GM23248 (cell line): ENCODE measurements around the gene ANXA6.

Experiments
- EZH2 ChIP-seq: fragments of 200-600 bp; sonication (generic); IDR thresholded peaks from 2 replicates; pipeline ENCODE4 v1.6.1; 2018; ENCODE audit warnings: antibody characterized with exemption, mild to moderate bottlenecking; ENCODE audit not compliant: insufficient read depth, poor library complexity, severe bottlenecking
- EZH2phosphoT487 ChIP-seq: fragments of 200-600 bp; sonication (generic); IDR thresholded peaks from 2 replicates; pipeline ENCODE4 v1.6.1; 2018; ENCODE audit warnings: antibody characterized with exemption, moderate library complexity, mild to moderate bottlenecking, low read depth; ENCODE audit not compliant: insufficient read depth

DNA sequence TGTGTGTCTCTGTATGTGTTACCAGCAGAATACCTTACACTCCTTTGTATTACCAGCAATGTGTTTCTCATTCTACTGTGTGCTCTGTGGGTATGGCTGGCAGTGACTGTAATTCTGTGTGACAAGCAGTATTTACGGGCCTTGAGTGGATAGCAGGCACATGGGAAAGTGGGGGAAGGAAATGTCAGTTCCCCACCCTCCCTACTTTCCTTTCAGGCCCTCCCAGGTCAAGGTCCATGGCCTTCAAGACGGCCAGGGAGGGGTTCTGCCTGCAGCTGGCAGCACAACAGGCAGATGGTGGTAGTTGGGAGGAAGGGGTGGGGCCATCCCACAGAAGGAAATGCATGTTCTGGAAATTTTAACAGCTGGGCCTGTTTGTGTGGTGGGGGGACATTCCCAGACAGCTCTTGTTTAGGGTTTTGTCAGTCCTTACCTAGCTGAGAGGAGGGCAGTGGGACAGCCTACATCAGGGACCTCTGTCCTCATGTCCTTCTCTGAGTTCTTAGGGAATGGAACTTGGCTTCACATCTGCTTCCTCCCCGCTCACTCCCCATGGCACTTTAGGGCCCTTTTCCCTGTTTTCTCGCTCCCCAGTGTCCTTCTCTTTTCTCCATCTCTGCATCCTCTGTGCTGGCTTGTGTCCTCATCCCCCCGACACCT lies 62.1 kb downstream of the ANXA6 start:
- no peak for TF ChIP-seq EZH2phosphoT487
- TF ChIP-seq EZH2: no peak
